Measurements from ENCODE around the gene ADAM22.

Gene ADAM22

DNA sequence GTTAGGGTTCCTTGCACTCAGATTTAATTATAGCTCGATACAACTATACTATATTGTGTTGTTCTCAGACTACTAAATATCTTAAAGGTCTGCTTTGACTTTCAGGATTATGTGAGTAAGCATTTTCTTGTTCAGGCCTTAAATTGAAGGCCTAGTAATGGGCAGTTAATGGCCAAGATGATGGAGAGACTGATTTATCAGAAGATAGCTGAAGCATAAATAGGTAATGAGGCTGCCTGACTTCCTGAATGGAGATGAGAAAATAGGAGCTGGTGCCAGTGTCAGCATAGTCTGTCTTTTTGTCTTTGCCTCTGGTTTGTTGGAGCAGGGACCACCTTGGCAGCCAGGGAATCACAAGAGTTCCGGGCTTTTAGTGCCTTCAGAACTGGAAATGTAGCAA, 32.2 kb downstream of the ADAM22 start:
- TF ChIP-seq, protein P1, sequence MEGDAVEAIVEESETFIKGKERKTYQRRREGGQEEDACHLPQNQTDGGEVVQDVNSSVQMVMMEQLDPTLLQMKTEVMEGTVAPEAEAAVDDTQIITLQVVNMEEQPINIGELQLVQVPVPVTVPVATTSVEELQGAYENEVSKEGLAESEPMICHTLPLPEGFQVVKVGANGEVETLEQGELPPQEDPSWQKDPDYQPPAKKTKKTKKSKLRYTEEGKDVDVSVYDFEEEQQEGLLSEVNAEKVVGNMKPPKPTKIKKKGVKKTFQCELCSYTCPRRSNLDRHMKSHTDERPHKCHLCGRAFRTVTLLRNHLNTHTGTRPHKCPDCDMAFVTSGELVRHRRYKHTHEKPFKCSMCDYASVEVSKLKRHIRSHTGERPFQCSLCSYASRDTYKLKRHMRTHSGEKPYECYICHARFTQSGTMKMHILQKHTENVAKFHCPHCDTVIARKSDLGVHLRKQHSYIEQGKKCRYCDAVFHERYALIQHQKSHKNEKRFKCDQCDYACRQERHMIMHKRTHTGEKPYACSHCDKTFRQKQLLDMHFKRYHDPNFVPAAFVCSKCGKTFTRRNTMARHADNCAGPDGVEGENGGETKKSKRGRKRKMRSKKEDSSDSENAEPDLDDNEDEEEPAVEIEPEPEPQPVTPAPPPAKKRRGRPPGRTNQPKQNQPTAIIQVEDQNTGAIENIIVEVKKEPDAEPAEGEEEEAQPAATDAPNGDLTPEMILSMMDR (IDR thresholded peaks at IDR 0.05; ENCODE audit: low read length, missing control alignments), result no peak
- DNase-seq (ENCODE audit: low read depth), result no peak
- no peak overlapping the region for H3K4me3 ChIP-seq (replicated peaks; ENCODE audit: low read depth, low read length)

DNA sequence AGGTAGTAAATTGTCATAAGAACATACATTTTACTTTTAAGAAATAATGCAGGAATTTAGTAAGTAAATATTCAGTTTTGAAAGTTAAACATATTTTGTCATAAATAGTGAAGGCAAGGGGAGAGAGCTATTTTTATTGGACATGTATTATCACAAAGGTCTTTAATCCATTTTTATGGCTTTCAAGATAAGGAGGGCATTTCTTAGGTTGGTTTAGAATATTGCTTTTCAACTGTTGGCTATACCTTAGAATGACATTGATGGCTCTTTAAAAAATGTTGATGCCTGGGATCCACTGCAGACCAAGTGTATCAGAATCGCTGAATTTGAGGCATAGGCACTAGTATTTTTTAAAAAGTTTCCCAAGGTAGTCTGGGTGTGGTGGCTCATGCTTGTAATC, 34.0 kb downstream of the ADAM22 start:
- TF ChIP-seq, protein P1 (IDR thresholded peaks at IDR 0.05; ENCODE audit: low read length, missing control alignments), result no peak
- H3K4me3 ChIP-seq (replicated peaks; ENCODE audit: low read depth, low read length), result no peak overlapping the region
- DNase-seq (ENCODE audit: low read depth), result no peak

DNA sequence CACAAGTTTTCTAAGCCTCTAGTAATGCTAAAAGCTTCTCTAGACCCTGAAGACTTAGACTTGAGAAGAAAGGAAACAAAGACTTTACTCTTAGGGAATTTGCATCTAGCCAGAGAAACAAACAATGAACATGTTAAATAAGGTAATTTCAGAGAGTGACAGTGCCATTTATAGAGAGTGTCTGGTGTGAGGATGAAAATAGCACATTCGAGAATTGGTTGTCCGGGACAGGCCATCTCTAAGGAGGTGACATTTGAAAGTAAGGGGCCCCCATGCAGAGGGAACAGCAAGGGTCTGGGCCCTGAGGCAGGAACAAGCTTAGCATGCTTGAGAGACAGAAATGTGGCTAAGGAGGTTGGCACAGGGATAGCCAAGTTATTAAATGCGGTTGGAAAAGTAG, 48.1 kb downstream of the ADAM22 start:
- TF ChIP-seq, protein P1 (IDR thresholded peaks at IDR 0.05; ENCODE audit: low read length, missing control alignments), result no peak
- no peak for DNase-seq (ENCODE audit: low read depth)
- no peak overlapping the region for H3K4me3 ChIP-seq (replicated peaks; ENCODE audit: low read depth, low read length)

DNA sequence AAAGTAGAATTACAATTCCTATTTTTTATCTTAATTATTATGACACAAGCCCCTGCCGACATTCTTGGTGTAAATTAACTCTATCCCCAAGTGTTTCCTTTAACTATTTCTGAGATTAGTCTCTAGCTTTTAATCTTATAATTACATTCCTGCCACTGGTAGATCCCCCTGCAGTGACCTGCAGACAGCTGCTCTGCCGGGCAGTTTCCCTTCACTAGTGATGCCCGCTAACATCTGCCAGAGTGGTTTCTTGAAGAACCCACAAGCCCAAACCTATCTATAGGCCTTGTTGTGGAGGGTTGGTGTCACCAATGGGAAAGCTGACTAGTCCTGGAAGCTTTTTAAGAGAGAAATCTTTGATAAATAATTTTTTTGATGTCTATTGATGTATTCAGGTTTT, 50.0 kb downstream of the ADAM22 start:
- TF ChIP-seq, protein P1 (IDR thresholded peaks at IDR 0.05; ENCODE audit: low read length, missing control alignments), result no peak
- no peak for DNase-seq (ENCODE audit: low read depth)
- no peak overlapping the region for H3K4me3 ChIP-seq (replicated peaks; ENCODE audit: low read depth, low read length)

DNA sequence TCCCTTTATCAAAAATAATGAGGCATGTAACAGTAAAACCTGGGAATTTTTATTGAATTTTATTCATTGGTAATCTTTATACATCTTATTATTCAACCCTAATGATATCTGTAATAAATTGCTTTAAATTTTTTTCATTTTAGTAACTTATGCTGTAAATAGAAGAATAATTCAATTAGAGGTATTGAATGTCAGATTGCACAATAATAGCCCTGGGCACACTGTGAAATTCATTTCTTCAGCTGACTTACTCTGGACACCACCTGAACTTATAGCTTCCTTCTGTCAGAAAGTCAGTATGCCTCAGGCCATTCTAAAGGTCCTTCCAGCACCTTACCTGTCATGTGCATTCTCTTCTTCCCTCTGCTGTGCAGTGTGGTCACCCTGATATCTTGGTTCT, 59.2 kb downstream of the ADAM22 start:
- DNase-seq (ENCODE audit: low read depth), result no peak
- TF ChIP-seq, protein P1 (IDR thresholded peaks at IDR 0.05; ENCODE audit: low read length, missing control alignments), result no peak
- no peak overlapping the region for H3K4me3 ChIP-seq (replicated peaks; ENCODE audit: low read depth, low read length)

DNA sequence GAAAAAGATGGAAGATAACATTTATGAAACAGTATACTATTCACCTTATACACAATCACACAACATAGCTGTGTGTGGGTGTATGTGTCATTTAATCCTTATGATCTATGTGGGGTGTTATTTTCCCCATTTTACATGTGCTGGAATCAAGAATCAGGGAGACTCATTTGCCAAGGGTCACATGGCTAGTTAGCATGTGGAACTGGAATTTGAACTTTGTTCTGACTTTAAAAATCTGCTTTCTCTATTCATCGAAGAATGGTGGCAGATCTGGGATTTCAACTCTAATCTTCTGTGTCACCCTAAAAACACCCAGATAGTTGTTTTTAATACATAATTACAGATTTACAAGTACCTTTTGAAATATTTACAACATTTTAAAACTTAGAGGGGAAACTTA, 65.2 kb downstream of the ADAM22 start:
- TF ChIP-seq, protein P1 (IDR thresholded peaks at IDR 0.05; ENCODE audit: low read length, missing control alignments), result no peak
- no peak for DNase-seq (ENCODE audit: low read depth)
- no peak overlapping the region for H3K4me3 ChIP-seq (replicated peaks; ENCODE audit: low read depth, low read length)

DNA sequence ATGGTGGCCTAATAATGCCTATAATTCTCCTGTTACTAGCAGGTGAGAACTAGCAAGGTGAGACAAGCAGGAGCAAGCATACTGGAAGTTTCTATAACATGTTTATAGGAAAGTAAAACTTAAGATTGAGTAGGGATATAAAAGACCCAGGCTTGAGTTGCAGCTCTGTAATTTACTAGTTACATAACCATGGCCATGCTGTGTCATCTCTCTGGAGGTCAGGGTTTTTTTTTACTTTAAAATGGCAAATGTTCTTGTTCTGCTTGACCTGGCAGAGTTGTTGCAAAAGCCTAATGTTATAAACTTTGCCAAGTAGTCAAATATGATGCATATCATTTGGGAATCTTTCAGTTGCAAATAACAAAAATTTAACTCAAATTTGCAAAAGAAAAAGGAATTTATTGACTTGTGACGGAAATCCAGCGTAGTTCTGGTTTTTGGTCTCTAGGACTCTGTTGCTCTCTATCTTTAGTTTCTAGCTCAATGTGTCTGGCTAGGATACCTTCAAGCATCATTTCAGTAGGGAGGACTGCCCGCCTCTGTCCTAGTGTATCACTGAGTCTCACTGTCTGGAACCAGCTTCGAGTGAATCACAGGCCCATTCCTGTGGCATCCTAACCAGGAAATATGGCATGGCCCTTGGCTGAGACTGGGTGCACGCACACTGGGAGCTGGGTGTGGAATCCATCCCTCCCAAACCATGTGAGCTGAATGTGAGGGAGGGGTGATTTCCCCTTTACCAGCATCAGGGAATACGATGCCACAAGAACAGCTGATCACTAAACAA, 67.9 kb downstream of the ADAM22 start:
- H3K4me3 ChIP-seq (replicated peaks; ENCODE audit: low read depth, low read length), result no peak overlapping the region
- no peak for DNase-seq (ENCODE audit: low read depth)
- TF ChIP-seq, protein P1 (IDR thresholded peaks at IDR 0.05; ENCODE audit: low read length, missing control alignments), result no peak
